PC-9 (cell line): ENCODE data around the gene GAL3ST1. TPM values are rescaled to one million over a fixed set of nuclear protein-coding genes. Genes with fewer than 3 reads are reported as not detected.

Source experiments
- BruUV-seq: library from RNA; stranded (reverse); fragments of 400-500 nt; replicated peaks from 2 replicates; lab custom pipeline; 2021; lab: Mats Ljungman, UMichigan
- CTCF ChIA-PET: fragments of 300-600 bp; sonication (Branson Sonifier 250); formaldehyde crosslinking; loops from one replicate; lab custom pipeline; 2022; ENCODE audit warnings: antibody characterized with exemption; lab: Charles Lee
- POLR2A ChIA-PET: fragments of 300-600 bp; sonication (Branson Sonifier 250); formaldehyde crosslinking; loops from one replicate; lab custom pipeline; 2022; ENCODE audit warnings: antibody characterized with exemption; ENCODE audit not compliant: unreplicated experiment; lab: Charles Lee
- DNase-seq, 2 experiments: peaks; one replicate each; pipeline versions ENCODE4 v3.0.0 to v3.0.0-alpha.2; 2015 to 2022; ENCODE audit warnings: mixed read lengths in 1 of 2
- H2AFZ ChIP-seq: fragments of 200-600 bp; sonication (generic); 2 replicates; pipeline ENCODE4 v1.8.1; 2017; ENCODE audit warnings: antibody characterized with exemption
- H3F3A ChIP-seq: fragments of 200-600 bp; sonication (generic); 2 replicates; pipeline ENCODE4 v1.8.1; 2017; ENCODE audit warnings: antibody characterized with exemption, mild to moderate bottlenecking, low read depth; ENCODE audit not compliant: insufficient read depth
- H3K27ac ChIP-seq: fragments of 200-600 bp; sonication (generic); 2 replicates; pipeline ENCODE4 v1.6.1; 2016; ENCODE audit warnings: mixed run types
- H3K27me3 ChIP-seq: fragments of 200-600 bp; sonication (generic); 2 replicates; pipeline ENCODE4 v1.6.1; 2016; ENCODE audit warnings: low read depth, mixed run types; ENCODE audit not compliant: insufficient read depth
- H3K36me3 ChIP-seq: fragments of 200-600 bp; sonication (generic); 2 replicates; pipeline ENCODE4 v1.6.1; 2016; ENCODE audit warnings: low read depth, mixed run types
- H3K4me1 ChIP-seq: fragments of 200-600 bp; sonication (generic); replicated peaks from 2 replicates; pipeline ENCODE4 v1.6.1; 2016; ENCODE audit warnings: mixed run types; ENCODE audit not compliant: insufficient read depth
- H3K4me2 ChIP-seq: fragments of 200-600 bp; sonication (generic); 2 replicates; pipeline ENCODE4 v1.6.1; 2017; ENCODE audit warnings: mixed run types
- H3K4me3 ChIP-seq: fragments of 200-600 bp; sonication (generic); 2 replicates; pipeline ENCODE4 v1.6.1; 2016; ENCODE audit warnings: mixed run types
- H3K79me2 ChIP-seq: fragments of 200-600 bp; sonication (generic); 2 replicates; pipeline ENCODE4 v1.6.1; 2017; ENCODE audit warnings: low read depth, mixed run types
- H3K9me2 ChIP-seq: fragments of 200-600 bp; sonication (generic); 2 replicates; pipeline ENCODE4 v1.8.1; 2017; ENCODE audit warnings: mild to moderate bottlenecking; ENCODE audit not compliant: insufficient read depth
- H3K9me3 ChIP-seq: fragments of 200-600 bp; sonication (generic); 2 replicates; pipeline ENCODE4 v1.8.1; 2016; ENCODE audit warnings: low read depth; ENCODE audit not compliant: insufficient read depth
- H4K20me1 ChIP-seq: fragments of 200-600 bp; sonication (generic); 2 replicates; pipeline ENCODE4 v1.8.1; 2017; ENCODE audit not compliant: insufficient read depth
- CTCF ChIP-seq: fragments of 200-600 bp; sonication (generic); conservative IDR thresholded peaks from 2 replicates; pipeline ENCODE4 v1.6.1; 2017; ENCODE audit warnings: mixed run types, antibody characterized with exemption, mild to moderate bottlenecking, moderate library complexity
- EZH2 ChIP-seq: fragments of 200-600 bp; sonication (generic); IDR thresholded peaks from 2 replicates; pipeline ENCODE4 v1.8.0; 2017; ENCODE audit warnings: antibody characterized with exemption, low read depth
- intact Hi-C: fragments of 100-400 bp; cut with micrococcal nuclease; formaldehyde crosslinking; loops from one replicate; pipeline ENCODE4 v1.10.0; 2022; ENCODE audit not compliant: unreplicated experiment
- total RNA-seq: library from RNA; stranded (reverse); gene quantifications from 2 replicates; pipeline ENCODE4 v1.2.3, GENCODE V29; 2021

GAL3ST1 gene
- total RNA-seq, 1 experiment from 2014 or later: 0.52 TPM

GRCh38 chr22:30507670-30508069 lies 66.8 kb downstream of the GAL3ST1 start:
- Histone ChIP-seq H3K36me3 (no peaks in the 10 kb centered on the region), H3F3A (no peaks in the 10 kb centered on the region), H3K27me3 (peaks cover 14% of the 10 kb centered on the region), H3K4me2 (no peak overlapping the region), H3K4me1 (0 out of 2 replicates have a peak, but pooled peaks cover 5% of the 10 kb centered on the region), H3K9me2 (no peaks in the 10 kb centered on the region), H3K79me2 (no peaks in the 10 kb centered on the region), H4K20me1 (no peaks in the 10 kb centered on the region), H2AFZ (no peak overlapping the region), H3K27ac (no peak overlapping the region), H3K9me3 (no peaks in the 10 kb centered on the region), H3K4me3 (no peak overlapping the region)
- no TSS peak for BruUV-seq
- CTCF ChIA-PET: no interaction called here
- intact Hi-C loops: no loop called here
- TF ChIP-seq EZH2 (no peak), CTCF (no peak)
- DNase-seq: no peak
- POLR2A ChIA-PET: interaction anchor here (0.6 kb wide), 1 partner anchor 15 kb away, joined by 8 read pairs; no protein-coding TSS in a partner anchor

- no peak overlapping the region for H2AFZ ChIP-seq
These were observed 67.9 kb downstream of the GAL3ST1 start for GRCh38 chr22:30506507-30506968.

More at GRCh38 chr22:30506507-30506968, 67.9 kb downstream of the GAL3ST1 start:
- no peaks in the 10 kb centered on the region for H3F3A ChIP-seq
- no peaks in the 10 kb centered on the region for H3K79me2 ChIP-seq
- H3K9me3 ChIP-seq: no peaks in the 10 kb centered on the region
- peak in 1 of 2 experiments; percentile 28 for DNase-seq
- H3K4me1 ChIP-seq: 0 out of 2 replicates have a peak, but pooled peaks cover 5% of the 10 kb centered on the region
- no peak for TF ChIP-seq CTCF
- TF ChIP-seq EZH2: no peak
- H3K4me3 ChIP-seq: no peak overlapping the region
- H3K27me3 ChIP-seq: peaks cover 14% of the 10 kb centered on the region
- no peaks in the 10 kb centered on the region for H3K36me3 ChIP-seq
- H3K4me2 ChIP-seq: no peak overlapping the region
- no peaks in the 10 kb centered on the region for H4K20me1 ChIP-seq
- no peak overlapping the region for H3K27ac ChIP-seq
- intact Hi-C loops: no loop called here
- CTCF ChIA-PET: interaction anchor here (0.7 kb wide), 1 partner anchor 39 kb away, joined by 4 read pairs; no protein-coding TSS in a partner anchor
- no peaks in the 10 kb centered on the region for H3K9me2 ChIP-seq
- POLR2A ChIA-PET: no interaction called here
- BruUV-seq: no TSS peak

Other genes starting within 250 kb of the GAL3ST1 start
- 24.3 and 26.2 TPM in 2 replicates for gene TBC1D10A, start 247.7 kb downstream of the GAL3ST1 start, total RNA-seq
- 189 and 207 TPM in 2 replicates for gene SF3A1, start 217.8 kb downstream of the GAL3ST1 start, total RNA-seq
- gene CCDC157, start 217.7 kb downstream of the GAL3ST1 start, total RNA-seq: 6.2 and 6.8 TPM in 2 replicates
- 24.0 and 33.8 TPM in 2 replicates for gene RNF215, start 187.3 kb downstream of the GAL3ST1 start, total RNA-seq
- gene SEC14L2, start 177.6 kb downstream of the GAL3ST1 start, total RNA-seq: 51.3 and 60.8 TPM in 2 replicates
- gene MTFP1, start 148.9 kb downstream of the GAL3ST1 start, total RNA-seq: 18.5 and 21.9 TPM in 2 replicates
- gene SEC14L3, start 102.6 kb downstream of the GAL3ST1 start, total RNA-seq: not detected in 2 replicates
- gene SEC14L4, start 69.0 kb downstream of the GAL3ST1 start, total RNA-seq: 4.0 and 5.6 TPM in 2 replicates
- 0.31 and 0.33 TPM in 2 replicates for gene SEC14L6, start 27.9 kb downstream of the GAL3ST1 start, total RNA-seq
- gene PES1, start 17.2 kb upstream of the GAL3ST1 start, total RNA-seq: 94.3 and 127 TPM in 2 replicates
- gene TCN2, start 32.5 kb upstream of the GAL3ST1 start, total RNA-seq: 11.5 and 12.9 TPM in 2 replicates
- 4.7 and 6.4 TPM in 2 replicates for gene SLC35E4, start 61.1 kb upstream of the GAL3ST1 start, total RNA-seq
- gene DUSP18, start 93.2 kb upstream of the GAL3ST1 start, total RNA-seq: 9.9 and 11.0 TPM in 2 replicates
- 7.1 and 9.2 TPM in 2 replicates for gene OSBP2, start 120.2 kb upstream of the GAL3ST1 start, total RNA-seq